Stimulated activated effector memory CD8-positive, alpha-beta T cell treated with anti-CD3 and anti-CD28 coated beads, Interleukin-12 subunit alpha, Interleukin-12 subunit beta, amount 100 ng/mL, for 72 hours (primary cell): Measurements from ENCODE around the gene RBM20.
A peak's percentile ranks its signal among the peaks of the same experiment; 100 is the strongest.

Source experiments
- ATAC-seq: fragments of 150-1000 bp; cut with Tn5 transposase; 2 replicates; pipeline ENCODE4 v1.10.0; 2021
- DNase-seq, 2 donors: peaks; one replicate each; pipeline ENCODE4 v3.0.0; 2021 to 2022; ENCODE audit warnings: low spot score in 2 of 2
- H3K27ac Mint-ChIP-seq: one replicate; pipeline ENCODE4 v1.8.0; 2022; ENCODE audit warnings: mild to moderate bottlenecking, mixed read lengths
- H3K36me3 Mint-ChIP-seq: one replicate; pipeline ENCODE4 v1.8.0; 2022; ENCODE audit warnings: mild to moderate bottlenecking, mixed read lengths
- H3K4me1 Mint-ChIP-seq: one replicate; pipeline ENCODE4 v1.8.0; 2022; ENCODE audit warnings: mixed read lengths
- H3K4me3 Mint-ChIP-seq: one replicate; pipeline ENCODE4 v1.8.0; 2022; ENCODE audit warnings: mild to moderate bottlenecking, mixed read lengths
- H3K9me3 Mint-ChIP-seq: one replicate; pipeline ENCODE4 v1.8.0; 2022; ENCODE audit warnings: mixed read lengths

The RBM20 gene

DNA sequence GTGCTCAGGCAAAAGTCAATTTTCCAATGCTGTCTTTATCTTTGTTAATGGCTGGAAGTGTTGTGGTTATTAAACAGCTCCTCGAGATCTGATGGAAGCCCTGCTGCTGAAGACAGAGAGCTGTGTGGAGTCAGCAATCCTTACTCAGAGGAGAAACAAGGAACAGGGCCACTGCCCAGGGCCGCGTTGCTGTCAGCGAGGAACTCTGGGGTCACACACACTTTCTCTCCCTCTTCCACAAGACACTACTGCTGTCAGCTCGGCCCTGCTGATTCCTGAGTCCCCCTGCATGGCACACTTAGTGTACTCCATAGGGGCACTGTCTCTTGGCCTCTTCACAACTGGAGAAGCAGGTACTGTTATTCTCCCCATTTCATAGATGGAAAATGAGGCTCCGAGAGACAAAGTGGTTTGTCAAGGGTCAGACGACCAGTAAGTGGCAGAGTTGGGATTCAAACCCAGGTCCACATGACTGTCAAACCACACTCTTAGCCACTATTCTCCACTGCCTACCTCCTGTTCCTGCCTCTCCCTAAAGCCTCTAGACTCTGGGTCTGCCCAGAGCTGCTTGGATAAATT lies 198.3 kb downstream of the RBM20 start:
- DNase-seq, result no peak
- no peak for ATAC-seq
- peak overlapping the region; percentile 28 for H3K4me3 Mint-ChIP-seq
- peaks cover 51% of the 10 kb centered on the region for H3K4me1 Mint-ChIP-seq
- H3K36me3 Mint-ChIP-seq, result no peaks in the 10 kb centered on the region
- H3K27ac Mint-ChIP-seq, result peak overlapping the region; percentile 87
- no peaks in the 10 kb centered on the region for H3K9me3 Mint-ChIP-seq

DNA sequence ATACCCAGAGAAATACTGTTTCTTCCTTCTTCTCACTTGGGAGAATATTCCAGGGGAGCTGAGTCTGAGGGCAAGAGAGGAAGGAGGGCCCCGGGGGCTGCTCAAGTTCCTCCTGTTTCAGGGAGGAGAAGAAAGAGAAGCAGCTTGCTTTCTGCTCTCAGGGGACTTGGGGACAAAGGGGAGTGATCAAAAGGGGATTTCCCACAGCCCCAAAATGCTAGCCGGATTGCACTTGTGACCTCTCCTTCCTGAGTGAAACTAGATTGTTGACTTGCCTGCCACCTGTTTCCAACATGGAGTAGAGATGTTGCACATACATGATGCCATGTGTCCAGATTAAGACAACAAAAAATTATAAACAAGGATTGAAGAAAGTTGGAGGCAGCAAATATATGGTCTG lies 198.9 kb downstream of the RBM20 start:
- Mint-ChIP-seq H3K4me3 (peak overlapping the region; percentile 28), H3K36me3 (no peaks in the 10 kb centered on the region), H3K9me3 (no peaks in the 10 kb centered on the region), H3K4me1 (peaks cover 54% of the 10 kb centered on the region), H3K27ac (peak overlapping the region; percentile 87)
- peak; percentile 90 for ATAC-seq
- DNase-seq, result peak in 1 of 2 donors; percentile 69

DNA sequence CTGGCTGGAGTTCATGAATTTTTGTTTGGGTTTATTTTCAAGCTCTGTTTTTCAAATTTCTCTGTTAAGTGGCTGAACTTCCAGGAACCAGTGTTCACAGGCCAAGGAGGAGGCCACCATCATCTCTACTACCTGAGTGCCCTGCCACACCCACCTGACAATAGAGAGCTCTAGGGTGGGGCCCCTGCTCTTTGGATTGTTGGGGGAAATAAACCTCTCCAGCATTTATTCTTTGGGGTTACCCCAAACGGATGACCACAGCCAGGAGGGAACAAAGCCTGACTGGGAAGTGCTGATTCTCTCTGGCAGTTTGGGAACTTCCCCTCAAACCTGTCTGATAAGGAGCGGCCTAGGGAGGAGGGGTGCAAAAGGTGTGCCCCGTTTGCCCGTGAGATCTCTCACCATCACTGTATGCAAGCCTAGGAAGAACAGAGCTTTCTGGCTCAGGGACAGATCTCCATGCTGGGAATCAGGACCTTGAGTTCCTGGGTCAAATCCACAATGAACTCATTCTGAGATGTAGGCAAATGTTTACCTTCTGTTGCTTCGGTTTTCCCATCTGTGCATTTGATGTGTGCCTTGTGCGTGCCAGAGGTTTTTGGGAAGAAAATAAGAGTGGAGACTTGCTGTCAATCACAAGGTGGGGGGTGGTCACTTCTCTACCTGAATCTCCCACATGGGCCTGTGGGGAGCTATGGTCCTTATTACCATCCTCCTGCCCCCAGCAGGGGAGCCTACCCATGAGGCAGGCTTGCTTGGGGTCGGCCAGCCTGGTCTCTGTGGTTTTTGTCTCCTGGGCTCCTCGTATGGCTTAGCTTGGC lies 199.9 kb downstream of the RBM20 start:
- H3K36me3 Mint-ChIP-seq, result no peaks in the 10 kb centered on the region
- ATAC-seq (no peak), DNase-seq (no peak)
- no peak overlapping the region for H3K4me3 Mint-ChIP-seq
- H3K9me3 Mint-ChIP-seq, result no peaks in the 10 kb centered on the region
- no peak overlapping the region for H3K27ac Mint-ChIP-seq
- peaks cover 60% of the 10 kb centered on the region for H3K4me1 Mint-ChIP-seq

DNA sequence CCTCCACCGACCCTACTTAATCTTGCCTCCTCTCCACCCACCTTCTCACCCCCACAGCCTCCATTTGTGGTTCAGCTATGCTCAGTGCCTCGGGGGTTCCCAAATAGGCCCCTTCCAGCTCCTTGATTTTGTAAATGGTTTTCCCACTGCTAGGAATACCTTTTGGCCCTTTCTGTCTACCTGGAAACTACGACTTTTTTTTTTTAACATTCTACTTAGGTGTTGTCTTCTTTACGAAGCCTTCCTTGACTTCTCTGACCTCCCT lies 200.4 kb downstream of the RBM20 start:
- Mint-ChIP-seq H3K4me3 (no peak overlapping the region), H3K27ac (no peak overlapping the region)

DNA sequence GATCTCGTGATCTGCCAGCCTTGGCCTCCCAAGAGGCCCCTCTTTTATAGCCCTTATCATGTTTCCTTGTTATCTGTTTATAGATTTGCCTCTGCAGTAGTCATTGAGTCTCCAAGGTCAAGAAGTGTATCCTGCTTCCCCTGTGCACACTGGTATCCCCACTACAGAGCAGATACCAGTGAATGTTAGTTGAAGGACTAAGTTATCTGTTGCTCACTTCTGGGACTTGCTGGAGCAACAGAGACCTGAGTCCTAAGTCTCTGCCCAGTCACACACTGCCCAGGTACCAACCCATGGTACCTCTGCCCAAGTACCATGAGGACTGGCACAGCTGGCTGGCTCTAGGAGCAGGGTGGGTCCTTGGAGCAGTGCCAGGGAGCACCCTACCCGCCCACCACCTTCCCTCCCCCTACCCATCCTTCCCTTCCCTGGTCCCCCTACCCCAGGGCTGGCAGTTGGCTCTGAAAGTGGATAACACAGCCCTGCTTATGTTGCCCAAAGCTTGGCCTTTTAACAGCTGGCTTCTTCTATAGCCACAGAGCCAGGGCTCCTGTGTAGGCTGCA lies 201.1 kb downstream of the RBM20 start:
- DNase-seq (no peak), ATAC-seq (no peak)
- no peak overlapping the region for H3K4me3 Mint-ChIP-seq
- H3K36me3 Mint-ChIP-seq, result peaks cover 6% of the 10 kb centered on the region
- no peaks in the 10 kb centered on the region for H3K9me3 Mint-ChIP-seq
- H3K4me1 Mint-ChIP-seq, result peaks cover 72% of the 10 kb centered on the region
- H3K27ac Mint-ChIP-seq, result peak overlapping the region; percentile 66

More for the DNA sequence above, 200.4 kb downstream of the RBM20 start:
- Mint-ChIP-seq H3K4me1 (peaks cover 64% of the 10 kb centered on the region), H3K36me3 (peaks cover under 1% of the 10 kb centered on the region), H3K9me3 (no peaks in the 10 kb centered on the region)
- DNase-seq (no peak), ATAC-seq (no peak)

DNA sequence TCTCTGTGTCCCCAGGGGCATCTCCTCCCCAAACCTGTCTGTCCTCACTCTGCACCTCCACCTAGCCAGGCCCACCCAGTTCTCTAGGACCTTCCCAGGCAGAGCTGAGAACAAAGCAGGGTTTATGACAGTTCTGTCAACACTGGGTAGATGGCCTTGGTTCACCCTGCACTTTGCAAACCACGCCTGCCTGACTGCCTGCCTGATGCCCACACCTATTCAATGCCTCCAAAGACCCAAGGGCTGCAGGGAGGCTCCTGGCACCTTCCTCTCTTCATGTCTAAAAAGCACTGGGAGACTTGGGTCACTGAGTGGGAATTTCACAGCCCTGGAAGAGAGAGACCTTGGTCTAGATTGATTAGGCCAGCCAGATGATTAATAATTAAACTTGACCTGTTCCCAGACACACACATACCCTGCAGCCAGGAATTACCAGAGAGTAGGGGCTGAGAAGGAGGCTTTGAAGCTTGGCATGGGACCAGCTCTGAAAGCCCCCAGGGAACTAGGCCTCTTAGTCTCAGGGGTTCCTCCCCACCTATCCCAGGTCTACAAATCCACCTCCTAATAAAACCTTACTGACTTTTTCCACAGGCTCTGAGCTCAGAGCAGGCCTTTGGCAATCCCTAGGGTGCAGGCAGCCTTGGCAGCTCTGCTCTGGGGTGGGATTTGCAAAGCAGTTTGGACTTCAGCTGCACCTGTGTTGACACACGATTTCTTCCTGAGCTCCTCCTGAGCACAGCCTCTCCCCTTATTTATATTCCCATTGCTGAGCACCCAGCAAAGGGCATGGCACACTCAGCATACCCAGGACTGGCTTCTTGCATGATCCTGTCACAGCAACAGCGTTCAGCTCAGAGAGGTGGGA lies 201.9 kb downstream of the RBM20 start:
- H3K36me3 Mint-ChIP-seq, result peaks cover 6% of the 10 kb centered on the region
- peak overlapping the region; percentile 66 for H3K27ac Mint-ChIP-seq
- H3K4me3 Mint-ChIP-seq, result no peak overlapping the region
- H3K9me3 Mint-ChIP-seq, result no peaks in the 10 kb centered on the region
- ATAC-seq (no peak), DNase-seq (no peak)
- H3K4me1 Mint-ChIP-seq, result peaks cover 79% of the 10 kb centered on the region

DNA sequence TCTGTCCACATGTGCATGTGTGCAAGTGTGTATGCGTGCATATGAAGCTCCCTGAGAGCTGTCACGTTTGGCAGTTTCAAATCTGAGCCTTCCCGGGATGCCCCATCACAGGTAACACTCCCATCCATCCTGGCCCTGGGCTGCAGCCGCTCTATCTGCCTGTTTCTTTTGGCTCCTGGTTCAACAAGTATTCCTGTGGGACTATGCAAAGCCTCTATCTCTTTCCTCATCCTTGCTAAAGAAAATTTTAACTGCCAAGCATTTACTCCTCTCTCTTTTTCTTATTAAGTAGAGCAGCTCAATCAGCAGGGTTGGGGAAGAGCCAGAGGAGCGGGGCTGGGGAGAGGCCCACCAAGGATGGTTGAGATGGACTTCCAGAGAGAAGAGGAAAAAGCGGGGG lies 203.2 kb downstream of the RBM20 start:
- H3K27ac Mint-ChIP-seq, result peak overlapping the region; percentile 7
- no peak overlapping the region for H3K4me3 Mint-ChIP-seq
- ATAC-seq (no peak), DNase-seq (no peak)
- H3K4me1 Mint-ChIP-seq, result peaks cover 83% of the 10 kb centered on the region
- H3K9me3 Mint-ChIP-seq, result no peaks in the 10 kb centered on the region
- peaks cover 6% of the 10 kb centered on the region for H3K36me3 Mint-ChIP-seq

DNA sequence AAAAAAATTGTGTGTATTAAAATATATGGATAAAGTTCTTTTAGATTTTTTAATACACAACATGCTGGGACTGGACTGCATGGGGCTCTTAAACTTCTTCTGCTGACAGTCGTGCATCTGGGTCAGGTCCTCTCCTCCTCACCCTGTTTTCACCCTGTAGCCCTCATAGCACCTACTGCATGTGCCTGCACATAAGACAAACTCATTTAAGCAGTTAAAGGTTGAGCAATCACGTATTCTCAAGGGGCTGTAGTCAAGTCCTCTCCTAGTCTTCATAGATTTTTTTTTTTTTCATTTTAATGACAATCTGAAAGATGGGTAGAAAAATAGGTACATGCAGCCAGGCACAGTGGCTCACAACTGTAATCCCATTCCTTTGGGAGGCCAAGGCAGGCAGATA lies 204.0 kb downstream of the RBM20 start:
- Mint-ChIP-seq H3K4me3 (no peak overlapping the region), H3K4me1 (peaks cover 83% of the 10 kb centered on the region)

DNA sequence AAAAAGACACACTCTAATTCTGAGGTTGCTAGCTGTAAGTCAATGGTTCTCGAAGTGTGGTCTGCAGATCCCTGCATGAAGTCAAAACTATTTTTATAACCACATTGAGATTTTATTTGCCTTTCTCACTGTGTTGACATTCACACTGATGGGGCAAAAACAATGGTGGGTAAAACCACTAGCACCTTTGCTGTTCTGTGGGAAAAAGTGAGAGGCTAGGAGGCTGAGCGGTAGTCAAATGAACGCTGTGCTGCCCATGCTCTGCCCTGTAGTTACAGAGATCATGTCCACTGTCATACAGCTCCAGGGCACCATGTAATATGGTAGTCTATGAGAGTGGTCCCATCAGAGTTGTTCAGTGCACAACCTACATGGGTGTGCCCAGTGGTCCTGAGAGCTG lies 206.0 kb downstream of the RBM20 start:
- Mint-ChIP-seq H3K4me3 (peak overlapping the region; percentile 18), H3K36me3 (peaks cover 6% of the 10 kb centered on the region), H3K9me3 (no peaks in the 10 kb centered on the region), H3K4me1 (peaks cover 79% of the 10 kb centered on the region), H3K27ac (peak overlapping the region; percentile 15)
- DNase-seq, result no peak
- peak; percentile 86 for ATAC-seq

More for the DNA sequence above, 204.0 kb downstream of the RBM20 start:
- peaks cover 6% of the 10 kb centered on the region for H3K36me3 Mint-ChIP-seq
- H3K27ac Mint-ChIP-seq, result no peak overlapping the region
- H3K9me3 Mint-ChIP-seq, result no peaks in the 10 kb centered on the region
- no peak for ATAC-seq
- no peak for DNase-seq

DNA sequence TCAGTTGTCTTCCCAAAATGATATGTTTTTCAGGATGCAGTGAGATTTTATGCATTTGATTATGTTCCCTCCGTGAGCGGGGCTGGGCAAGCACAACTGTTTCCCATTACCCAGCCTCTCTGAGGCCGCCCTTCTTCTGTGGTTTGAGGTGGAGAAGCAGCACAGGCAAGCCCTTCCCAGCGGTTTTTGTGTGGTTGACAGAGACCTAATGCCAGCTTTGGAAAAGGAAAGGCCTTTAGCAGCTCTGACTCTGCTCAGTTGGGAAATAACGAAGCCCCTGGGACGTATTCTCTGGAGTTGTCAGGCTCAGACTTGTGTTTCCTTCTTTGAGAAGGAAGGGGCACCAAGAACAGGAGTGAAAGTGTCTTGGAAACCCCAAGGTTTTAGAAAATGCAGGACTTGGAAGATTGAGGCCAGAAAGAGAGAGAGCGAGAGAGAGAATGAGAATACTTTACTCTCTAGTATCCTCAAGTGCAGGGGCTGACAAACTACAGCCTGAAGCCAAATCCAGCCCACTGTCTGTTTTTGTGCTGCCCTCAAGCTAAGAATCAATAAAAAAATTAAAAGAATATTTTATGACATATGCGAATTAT lies 207.0 kb downstream of the RBM20 start:
- no peak for ATAC-seq
- Mint-ChIP-seq H3K27ac (no peak overlapping the region), H3K4me3 (peak overlapping the region; percentile 40)

DNA sequence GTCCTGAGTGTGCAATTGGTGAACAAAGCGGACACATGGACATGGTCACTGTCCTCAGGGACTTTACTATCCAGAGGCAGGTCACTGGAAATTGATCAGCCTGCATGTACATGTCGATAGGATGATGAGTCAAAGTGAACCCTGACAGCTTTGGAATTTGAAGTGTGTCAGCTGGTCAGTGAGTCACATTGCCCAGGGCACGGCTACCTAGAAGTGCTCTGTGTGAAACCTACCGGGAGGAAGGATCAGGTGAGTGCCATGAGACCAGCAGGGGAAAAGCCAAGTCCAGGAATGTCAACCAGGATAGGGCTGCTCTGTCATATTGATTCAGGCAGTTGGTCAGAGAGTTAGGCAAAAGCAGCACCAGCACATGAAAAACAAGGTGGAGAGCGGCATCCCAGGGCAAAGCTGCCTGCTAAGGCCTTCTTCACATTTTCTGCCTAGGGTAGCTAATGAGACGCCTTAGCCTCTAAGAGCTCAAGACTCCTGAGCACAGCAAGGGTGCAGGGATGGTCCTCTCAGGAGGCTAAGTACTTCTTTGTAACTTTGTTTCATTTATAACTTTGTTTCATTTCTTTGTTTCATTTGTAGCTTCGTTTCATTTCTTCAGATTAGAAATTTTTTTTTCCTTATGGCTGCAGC lies 208.2 kb downstream of the RBM20 start:
- Mint-ChIP-seq H3K9me3 (no peaks in the 10 kb centered on the region), H3K36me3 (peaks cover 6% of the 10 kb centered on the region), H3K27ac (peak overlapping the region; percentile 78), H3K4me1 (peaks cover 62% of the 10 kb centered on the region), H3K4me3 (peak overlapping the region; percentile 63)
- ATAC-seq (peak; percentile 85), DNase-seq (peak in 1 of 2 donors; percentile 52)

More for the DNA sequence above, 207.0 kb downstream of the RBM20 start:
- Mint-ChIP-seq H3K9me3 (no peaks in the 10 kb centered on the region), H3K4me1 (peaks cover 69% of the 10 kb centered on the region), H3K36me3 (peaks cover 6% of the 10 kb centered on the region)
- no peak for DNase-seq

DNA sequence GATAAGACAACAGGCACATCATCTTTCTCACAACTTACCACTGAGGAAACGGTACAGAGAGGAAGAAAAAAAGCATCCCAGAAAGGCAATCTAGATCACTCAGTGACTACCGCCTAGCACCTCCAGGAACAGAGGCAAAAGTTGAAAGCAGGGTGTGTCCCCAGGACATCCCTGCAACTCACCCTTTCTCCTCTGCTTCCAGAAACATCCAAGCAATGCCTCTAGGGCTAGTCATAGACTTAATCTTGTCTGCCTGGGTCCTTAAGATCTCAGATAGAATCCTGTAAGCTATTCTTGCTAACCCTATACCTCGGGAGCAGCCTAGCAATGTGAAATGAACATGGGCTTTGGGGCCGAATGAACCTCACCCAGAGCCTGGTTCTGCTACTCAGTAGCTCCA lies 208.8 kb downstream of the RBM20 start:
- Mint-ChIP-seq H3K4me1 (peaks cover 64% of the 10 kb centered on the region), H3K27ac (peak overlapping the region; percentile 78), H3K9me3 (no peaks in the 10 kb centered on the region), H3K36me3 (peaks cover 6% of the 10 kb centered on the region), H3K4me3 (peak overlapping the region; percentile 63)
- DNase-seq, result peak in 1 of 2 donors; percentile 47
- no peak for ATAC-seq

DNA sequence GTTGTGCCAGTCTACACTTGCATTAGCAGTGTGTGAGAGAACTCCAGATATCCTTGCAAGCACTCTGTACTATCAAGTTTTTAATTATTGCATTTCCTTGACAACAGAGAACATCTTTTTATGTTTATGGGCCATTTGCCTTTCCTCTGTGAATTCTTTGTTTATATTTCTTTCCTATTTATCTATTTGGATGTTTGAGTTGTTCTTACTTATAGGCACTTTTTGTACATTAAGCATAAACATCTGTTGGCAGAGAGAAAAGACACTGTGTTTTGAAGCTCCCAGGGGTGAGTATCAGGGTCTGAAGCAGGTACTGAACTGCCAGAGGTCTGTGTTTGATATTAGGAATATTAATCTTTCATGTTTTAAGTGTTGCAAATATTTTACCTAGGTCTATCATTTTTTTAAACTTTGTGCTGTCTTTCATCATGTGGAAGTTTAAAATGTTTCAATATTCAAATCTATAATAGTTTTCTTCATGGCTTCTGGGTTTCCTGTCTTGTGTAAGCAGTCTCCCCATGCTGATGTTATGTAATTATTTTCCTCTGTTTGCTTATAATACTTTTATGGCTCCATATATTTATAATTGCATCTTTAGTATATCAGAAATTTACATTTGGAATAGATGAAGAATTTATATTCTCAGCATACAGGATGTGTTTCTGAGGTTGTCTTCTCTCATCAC lies 209.9 kb downstream of the RBM20 start:
- ATAC-seq (no peak), DNase-seq (no peak)
- Mint-ChIP-seq H3K4me1 (peaks cover 66% of the 10 kb centered on the region), H3K9me3 (no peaks in the 10 kb centered on the region), H3K4me3 (no peak overlapping the region), H3K36me3 (peaks cover 6% of the 10 kb centered on the region), H3K27ac (no peak overlapping the region)
